H1 (cell line): ENCODE measurements around the gene UBE2E1. TPM values are rescaled to one million over a fixed set of nuclear protein-coding genes. Genes with fewer than 3 reads are reported as not detected.

Experiments used
- CHD1 ChIP-seq: IDR thresholded peaks from 2 replicates; pipeline ENCODE4 v1.6.1; 2012; ENCODE audit warnings: low read depth, low read length, improper control_type of control experiment
- MAFK ChIP-seq: IDR thresholded peaks from 2 replicates; pipeline ENCODE4 v1.6.1; 2012; ENCODE audit warnings: low read depth, mild to moderate bottlenecking, improper control_type of control experiment, low read length
- PHF8 ChIP-seq: fragments of 200-600 bp; sonication (generic); conservative IDR thresholded peaks from 2 replicates; pipeline ENCODE4 v1.7.1; 2012; ENCODE audit warnings: low read depth, mild to moderate bottlenecking, inconsistent platforms, low read length, moderate library complexity
- TCF12 ChIP-seq: IDR thresholded peaks from 2 replicates; pipeline ENCODE4 v1.6.1; 2011; ENCODE audit warnings: low read depth, mild to moderate bottlenecking, low read length
- YY1 ChIP-seq: IDR thresholded peaks from 2 replicates; pipeline ENCODE4 v1.6.1; 2011; ENCODE audit warnings: low read depth, mild to moderate bottlenecking, low read length
- ZNF274 ChIP-seq: IDR thresholded peaks from 2 replicates; pipeline ENCODE4 v1.7.0; 2012; ENCODE audit warnings: low read length, borderline replicate concordance; ENCODE audit errors: extremely low read depth
- polyA plus RNA-seq, 7 experiments: library from polyadenylated mRNA; depleted of rRNA in 3 of 7; stranded (reverse) in 5 of 7; unstranded in 2 of 7; fragments of >200 nt in 5 of 7; fragments of 200-250 nt in 2 of 7; gene quantifications; 1 replicate in 5 of 7; 2 replicates in 1 of 7; 4 replicates in 1 of 7; pipeline versions ENCODE4 v1.2.1 to v1.2.3, GENCODE V29; 2011 to 2013; ENCODE audit warnings: missing spikeins in 2 of 7, mixed read lengths in 2 of 7
- total RNA-seq: library from RNA; stranded (reverse); fragmentation: NEBNext Ultra II Directional; extraction: Animal tissue kit (Norgen Biotek cat#: 25700); gene quantifications from 2 replicates; pipeline ENCODE4 v1.2.1, GENCODE V29; 2021
- TF ChIP-seq, protein P1 (sequence below): fragments of 300-600 bp; sonication (generic); IDR thresholded peaks from 2 replicates; pipeline ENCODE4 v1.7.1; 2012; ENCODE audit warnings: low read length, moderate library complexity, mild to moderate bottlenecking, inconsistent platforms; ENCODE audit not compliant: insufficient replicate concordance
- TF ChIP-seq, protein P2 (sequence below): IDR thresholded peaks from 2 replicates; pipeline ENCODE4 v1.6.1; 2012; ENCODE audit warnings: low read length, inconsistent platforms

Gene UBE2E1
- total and polyA plus RNA-seq, 2 of the 8 experiments (the other 6 are each of a cell fraction or from before 2014, with no cell fraction given): 109 to 141 TPM

DNA sequence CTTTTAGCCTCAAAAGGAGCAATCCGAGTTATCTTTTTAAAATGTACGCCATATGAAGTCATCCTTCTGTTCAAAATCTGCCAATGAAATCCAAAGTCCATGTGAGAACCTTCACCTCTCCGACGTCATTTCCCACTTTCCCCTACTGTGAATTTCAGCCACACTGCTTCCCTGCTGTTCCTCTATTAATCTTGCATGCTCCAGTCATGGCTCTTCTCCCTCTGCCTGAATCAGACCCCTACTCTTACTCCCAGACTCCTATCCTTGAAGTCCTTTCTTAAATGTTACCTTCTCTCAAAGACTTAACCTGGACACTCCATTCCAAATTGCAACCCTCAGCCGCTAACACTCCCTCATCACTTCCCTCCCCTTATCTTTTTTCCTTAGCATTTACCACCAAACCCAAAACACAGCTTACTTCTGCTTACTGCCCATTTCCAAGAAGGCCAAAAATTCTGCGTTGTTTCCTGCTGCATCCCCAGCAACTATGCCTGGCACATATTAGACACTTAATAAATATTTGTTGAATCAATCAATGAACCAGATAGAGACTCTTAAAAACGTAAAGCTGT lies 109.9 kb downstream of the UBE2E1 start (continued):
- TF ChIP-seq, protein P1, sequence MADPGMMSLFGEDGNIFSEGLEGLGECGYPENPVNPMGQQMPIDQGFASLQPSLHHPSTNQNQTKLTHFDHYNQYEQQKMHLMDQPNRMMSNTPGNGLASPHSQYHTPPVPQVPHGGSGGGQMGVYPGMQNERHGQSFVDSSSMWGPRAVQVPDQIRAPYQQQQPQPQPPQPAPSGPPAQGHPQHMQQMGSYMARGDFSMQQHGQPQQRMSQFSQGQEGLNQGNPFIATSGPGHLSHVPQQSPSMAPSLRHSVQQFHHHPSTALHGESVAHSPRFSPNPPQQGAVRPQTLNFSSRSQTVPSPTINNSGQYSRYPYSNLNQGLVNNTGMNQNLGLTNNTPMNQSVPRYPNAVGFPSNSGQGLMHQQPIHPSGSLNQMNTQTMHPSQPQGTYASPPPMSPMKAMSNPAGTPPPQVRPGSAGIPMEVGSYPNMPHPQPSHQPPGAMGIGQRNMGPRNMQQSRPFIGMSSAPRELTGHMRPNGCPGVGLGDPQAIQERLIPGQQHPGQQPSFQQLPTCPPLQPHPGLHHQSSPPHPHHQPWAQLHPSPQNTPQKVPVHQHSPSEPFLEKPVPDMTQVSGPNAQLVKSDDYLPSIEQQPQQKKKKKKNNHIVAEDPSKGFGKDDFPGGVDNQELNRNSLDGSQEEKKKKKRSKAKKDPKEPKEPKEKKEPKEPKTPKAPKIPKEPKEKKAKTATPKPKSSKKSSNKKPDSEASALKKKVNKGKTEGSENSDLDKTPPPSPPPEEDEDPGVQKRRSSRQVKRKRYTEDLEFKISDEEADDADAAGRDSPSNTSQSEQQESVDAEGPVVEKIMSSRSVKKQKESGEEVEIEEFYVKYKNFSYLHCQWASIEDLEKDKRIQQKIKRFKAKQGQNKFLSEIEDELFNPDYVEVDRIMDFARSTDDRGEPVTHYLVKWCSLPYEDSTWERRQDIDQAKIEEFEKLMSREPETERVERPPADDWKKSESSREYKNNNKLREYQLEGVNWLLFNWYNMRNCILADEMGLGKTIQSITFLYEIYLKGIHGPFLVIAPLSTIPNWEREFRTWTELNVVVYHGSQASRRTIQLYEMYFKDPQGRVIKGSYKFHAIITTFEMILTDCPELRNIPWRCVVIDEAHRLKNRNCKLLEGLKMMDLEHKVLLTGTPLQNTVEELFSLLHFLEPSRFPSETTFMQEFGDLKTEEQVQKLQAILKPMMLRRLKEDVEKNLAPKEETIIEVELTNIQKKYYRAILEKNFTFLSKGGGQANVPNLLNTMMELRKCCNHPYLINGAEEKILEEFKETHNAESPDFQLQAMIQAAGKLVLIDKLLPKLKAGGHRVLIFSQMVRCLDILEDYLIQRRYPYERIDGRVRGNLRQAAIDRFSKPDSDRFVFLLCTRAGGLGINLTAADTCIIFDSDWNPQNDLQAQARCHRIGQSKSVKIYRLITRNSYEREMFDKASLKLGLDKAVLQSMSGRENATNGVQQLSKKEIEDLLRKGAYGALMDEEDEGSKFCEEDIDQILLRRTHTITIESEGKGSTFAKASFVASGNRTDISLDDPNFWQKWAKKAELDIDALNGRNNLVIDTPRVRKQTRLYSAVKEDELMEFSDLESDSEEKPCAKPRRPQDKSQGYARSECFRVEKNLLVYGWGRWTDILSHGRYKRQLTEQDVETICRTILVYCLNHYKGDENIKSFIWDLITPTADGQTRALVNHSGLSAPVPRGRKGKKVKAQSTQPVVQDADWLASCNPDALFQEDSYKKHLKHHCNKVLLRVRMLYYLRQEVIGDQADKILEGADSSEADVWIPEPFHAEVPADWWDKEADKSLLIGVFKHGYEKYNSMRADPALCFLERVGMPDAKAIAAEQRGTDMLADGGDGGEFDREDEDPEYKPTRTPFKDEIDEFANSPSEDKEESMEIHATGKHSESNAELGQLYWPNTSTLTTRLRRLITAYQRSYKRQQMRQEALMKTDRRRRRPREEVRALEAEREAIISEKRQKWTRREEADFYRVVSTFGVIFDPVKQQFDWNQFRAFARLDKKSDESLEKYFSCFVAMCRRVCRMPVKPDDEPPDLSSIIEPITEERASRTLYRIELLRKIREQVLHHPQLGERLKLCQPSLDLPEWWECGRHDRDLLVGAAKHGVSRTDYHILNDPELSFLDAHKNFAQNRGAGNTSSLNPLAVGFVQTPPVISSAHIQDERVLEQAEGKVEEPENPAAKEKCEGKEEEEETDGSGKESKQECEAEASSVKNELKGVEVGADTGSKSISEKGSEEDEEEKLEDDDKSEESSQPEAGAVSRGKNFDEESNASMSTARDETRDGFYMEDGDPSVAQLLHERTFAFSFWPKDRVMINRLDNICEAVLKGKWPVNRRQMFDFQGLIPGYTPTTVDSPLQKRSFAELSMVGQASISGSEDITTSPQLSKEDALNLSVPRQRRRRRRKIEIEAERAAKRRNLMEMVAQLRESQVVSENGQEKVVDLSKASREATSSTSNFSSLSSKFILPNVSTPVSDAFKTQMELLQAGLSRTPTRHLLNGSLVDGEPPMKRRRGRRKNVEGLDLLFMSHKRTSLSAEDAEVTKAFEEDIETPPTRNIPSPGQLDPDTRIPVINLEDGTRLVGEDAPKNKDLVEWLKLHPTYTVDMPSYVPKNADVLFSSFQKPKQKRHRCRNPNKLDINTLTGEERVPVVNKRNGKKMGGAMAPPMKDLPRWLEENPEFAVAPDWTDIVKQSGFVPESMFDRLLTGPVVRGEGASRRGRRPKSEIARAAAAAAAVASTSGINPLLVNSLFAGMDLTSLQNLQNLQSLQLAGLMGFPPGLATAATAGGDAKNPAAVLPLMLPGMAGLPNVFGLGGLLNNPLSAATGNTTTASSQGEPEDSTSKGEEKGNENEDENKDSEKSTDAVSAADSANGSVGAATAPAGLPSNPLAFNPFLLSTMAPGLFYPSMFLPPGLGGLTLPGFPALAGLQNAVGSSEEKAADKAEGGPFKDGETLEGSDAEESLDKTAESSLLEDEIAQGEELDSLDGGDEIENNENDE: no peak
- TF ChIP-seq YY1: no peak
- TF ChIP-seq ZNF274: no peak
- no peak for TF ChIP-seq CHD1
- TF ChIP-seq MAFK: no peak
- no peak for TF ChIP-seq TCF12
- TF ChIP-seq, protein P2, sequence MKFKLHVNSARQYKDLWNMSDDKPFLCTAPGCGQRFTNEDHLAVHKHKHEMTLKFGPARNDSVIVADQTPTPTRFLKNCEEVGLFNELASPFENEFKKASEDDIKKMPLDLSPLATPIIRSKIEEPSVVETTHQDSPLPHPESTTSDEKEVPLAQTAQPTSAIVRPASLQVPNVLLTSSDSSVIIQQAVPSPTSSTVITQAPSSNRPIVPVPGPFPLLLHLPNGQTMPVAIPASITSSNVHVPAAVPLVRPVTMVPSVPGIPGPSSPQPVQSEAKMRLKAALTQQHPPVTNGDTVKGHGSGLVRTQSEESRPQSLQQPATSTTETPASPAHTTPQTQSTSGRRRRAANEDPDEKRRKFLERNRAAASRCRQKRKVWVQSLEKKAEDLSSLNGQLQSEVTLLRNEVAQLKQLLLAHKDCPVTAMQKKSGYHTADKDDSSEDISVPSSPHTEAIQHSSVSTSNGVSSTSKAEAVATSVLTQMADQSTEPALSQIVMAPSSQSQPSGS: no peak
- TF ChIP-seq PHF8: no peak
